Measurements from ENCODE around the gene XRRA1.

The XRRA1 gene

DNA sequence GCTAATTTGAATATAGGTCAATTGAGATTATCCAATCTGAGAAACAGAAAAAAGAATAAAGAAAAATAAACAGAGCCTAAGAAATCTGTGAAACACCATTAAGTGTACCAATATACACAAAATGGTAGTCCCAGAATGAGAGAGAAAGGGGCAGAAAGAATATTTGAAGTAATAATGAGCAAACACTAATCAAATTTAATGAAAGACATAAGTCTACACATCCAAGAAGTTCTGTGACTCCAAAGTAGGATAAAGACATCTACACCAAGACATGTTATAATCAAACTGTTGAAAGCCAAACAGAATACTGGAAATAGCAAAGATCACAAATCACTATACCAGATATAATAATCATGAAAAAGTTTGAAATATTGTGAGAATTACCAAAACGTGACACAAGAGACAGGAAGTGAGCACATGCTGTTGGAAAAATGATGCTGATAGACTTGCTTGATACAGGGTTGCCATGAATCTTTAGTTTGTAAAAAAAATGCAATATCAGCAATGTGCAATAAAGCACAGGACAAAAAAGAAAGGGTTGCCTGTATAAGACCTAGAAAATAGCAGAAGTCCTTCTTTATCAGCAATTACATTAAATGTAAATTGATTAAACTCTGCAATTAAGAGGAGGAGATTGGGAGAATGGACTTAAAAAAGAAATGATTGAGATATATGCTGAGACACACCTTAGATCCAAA, 124.5 kb downstream of the XRRA1 start:
- DNase-seq = no peak

DNA sequence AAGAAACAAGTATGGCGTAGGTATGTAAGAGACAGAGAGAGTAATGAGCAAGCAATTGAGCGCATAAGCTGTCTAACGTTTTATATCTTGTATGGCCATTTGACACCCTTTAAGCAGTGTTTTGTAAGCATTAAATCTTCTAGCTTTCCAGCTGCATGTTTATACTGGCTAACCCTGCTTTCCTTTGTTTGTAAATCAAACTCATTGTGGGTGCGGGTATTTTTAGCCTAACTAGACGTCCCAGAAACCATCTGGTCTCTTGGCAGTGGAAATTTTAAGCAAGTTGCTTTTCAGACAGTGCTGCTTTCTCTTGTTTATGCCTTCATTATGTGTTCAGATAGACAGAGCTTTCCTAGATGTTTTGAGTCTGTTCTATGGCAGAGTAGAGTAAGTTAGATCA, 126.7 kb downstream of the XRRA1 start:
- no peak for DNase-seq

DNA sequence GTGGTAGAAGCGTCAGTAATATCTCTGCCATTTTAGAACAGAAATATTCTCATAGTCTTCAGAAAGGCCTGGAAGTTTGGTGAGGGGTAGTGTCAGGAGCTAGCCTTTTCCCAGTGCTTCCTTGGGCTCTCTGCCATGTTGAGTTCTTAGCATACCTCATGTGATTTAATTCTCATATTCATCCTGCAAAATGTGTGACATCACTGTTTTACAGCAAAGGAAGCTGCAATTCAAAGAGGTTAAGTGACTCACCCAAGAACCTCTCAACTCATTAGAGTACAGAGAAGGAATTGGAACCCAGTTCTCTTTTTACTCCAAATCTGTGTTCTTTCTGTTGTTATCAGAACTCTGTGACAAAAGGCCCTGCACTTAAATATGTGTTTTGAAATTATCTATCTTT, 128.1 kb downstream of the XRRA1 start:
- DNase-seq = no peak

DNA sequence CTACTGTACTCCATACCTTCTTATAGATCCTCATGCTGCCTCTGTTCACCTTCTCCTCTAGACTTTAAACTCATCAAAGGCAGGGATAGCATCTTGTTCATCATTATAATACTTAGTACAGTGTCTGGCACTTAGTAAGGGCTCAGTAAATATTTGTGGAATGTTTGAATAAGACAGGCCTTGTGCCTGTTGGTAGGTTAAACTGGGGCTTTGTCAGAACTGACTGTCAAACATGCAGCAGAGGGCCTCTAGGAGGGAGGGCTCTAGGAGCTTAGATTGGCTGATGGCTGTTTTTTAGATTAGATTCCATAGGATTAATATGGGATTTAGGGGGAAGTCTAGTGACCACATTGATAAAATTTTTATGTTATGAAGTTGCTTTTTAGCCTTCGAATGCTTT, 129.5 kb downstream of the XRRA1 start:
- DNase-seq = no peak

DNA sequence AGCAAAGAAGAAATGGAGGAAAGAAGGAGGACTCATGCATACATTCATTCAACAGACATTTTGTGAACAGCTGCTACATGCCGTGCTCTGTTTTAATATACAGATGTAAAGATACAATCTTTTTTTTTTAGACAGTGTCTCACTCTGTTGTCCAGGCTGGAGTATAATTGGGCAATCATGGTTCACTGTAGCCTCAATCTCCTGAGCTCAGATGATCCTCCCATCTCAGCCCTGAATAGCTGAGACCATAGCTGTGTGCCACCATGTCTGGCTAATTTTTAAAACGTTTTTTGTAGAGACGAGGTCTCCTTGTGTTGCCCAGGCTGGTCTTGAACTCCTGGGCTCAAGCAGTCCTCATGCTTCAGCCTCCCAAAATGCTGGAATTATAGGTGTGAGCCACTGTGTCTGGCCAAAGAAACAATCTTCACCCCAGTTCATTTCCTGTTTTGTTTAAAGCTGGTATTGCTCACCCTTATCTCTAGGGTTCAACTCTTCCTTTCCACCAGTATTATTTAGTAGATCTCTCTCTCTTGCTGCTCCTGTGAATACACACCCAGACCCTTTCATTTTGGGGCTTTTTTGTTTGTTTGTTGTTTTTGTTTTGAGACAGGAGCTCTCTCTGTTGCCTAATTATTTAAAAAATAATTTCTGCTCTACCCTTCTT, 130.5 kb downstream of the XRRA1 start:
- DNase-seq = no peak

DNA sequence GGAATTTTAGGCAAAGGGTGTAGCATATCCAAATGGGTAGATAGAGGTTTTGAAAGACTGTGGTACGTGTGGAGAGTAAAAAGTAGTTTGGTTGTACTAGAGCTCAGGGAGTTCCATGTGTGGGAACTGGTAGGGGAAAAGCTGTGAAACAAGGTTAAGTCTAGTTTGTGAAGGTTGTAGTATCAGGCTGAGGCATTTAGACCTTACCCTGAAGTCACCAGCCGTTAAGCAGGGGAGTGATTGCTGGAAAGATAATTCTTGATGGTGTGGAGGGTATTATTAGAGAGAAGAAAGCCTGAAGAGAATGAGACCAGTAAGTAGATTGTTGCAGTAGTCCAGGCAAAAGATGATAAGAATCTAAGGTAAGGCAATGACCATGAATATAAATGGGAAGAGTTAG, 132.2 kb downstream of the XRRA1 start:
- no peak for DNase-seq

DNA sequence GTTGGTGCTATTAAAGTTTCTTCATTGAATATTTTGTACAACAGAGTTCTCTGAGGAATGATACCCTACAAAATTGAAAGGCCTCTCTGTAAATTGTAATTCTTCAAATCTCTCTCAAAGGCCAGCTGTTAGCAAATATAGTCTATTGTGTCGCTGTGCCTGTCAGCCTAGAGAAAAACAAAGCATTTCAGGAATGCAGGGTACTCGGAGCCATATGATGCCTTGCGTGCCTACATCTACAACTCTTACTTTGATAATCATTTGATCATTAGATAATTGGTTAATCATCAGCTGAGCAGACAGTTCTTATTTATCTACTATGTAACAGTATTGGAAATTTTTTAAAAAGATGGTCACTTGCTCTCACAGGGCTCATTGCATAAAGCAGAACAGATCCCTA, 132.9 kb downstream of the XRRA1 start:
- DNase-seq = no peak

DNA sequence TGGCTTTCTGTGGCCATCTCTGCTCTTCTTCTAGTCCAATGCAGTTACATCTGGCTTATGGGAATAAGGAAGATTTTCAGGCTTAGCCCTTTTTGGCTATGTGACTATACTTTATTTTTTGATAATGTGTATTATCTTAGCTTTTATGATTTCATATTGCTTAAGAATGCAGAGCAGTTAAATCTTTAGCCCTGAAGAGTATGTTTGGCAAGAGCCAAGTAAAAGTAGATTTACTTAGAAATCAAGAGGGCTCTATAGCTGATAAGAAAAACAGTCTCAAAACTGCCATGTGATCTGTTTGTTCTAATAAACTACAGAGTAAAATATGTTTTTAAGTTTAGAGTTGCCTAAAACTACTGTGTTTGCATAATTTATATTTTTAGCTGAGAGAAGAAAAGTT, 139.1 kb downstream of the XRRA1 start:
- no peak for DNase-seq

DNA sequence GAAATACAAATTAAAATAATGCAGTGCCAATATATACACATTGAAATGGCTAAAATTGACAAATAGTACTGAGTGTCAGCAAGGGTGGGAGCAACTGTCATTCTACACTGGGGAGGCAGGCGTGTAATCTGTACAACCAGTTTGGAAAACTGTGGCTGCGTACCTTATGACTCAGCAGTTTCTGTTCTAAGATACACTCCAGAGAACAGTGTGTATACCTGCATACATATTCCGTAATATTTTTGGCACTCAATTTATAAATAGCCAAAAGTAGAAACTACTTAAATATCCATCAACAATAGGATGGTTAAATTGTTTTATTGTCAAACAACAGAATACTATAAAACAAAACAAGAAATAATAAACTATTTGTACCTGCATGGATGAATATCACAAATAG, 142.6 kb downstream of the XRRA1 start:
- no peak for DNase-seq

DNA sequence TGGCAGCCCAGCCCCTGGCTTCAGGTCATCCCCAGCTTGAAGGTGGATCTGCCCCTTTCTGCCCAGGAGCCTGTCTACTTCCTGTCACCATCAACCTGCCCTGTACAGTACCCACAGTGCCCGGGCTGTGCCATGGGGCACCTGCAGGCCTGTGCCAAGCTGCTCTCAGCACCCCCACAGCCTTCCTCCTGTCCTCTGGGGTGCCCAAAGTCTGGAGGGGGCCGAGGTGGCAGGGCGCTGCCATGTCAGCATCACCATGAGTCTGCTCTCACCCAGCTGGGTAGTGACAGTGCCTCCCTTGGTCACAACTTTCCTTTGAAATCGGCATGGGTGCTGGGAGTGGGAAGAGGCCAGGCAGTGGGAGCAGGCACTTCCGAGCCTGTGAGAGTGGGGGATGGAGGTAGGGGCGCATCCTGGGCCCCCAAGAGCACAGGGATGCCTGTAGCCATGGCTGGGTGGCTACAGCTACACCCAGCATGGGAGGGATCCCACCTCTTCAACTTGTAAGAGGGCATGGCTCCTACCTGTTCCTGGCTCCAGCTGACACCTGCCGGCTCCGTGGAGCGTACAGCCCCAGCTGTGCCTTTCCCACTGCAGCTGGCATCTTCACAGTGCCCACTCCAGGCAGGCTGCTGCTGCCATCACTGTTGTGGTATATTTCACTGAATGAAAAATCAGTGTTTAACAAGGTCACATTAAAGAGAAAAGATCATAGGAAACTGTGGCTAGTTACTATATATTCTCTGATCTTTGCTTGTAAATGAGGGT, 157.4 kb downstream of the XRRA1 start:
- no peak for DNase-seq

Measured in RPMI8226 (cell line).